T-helper 17 cell (primary cell): ENCODE measurements around the gene PPP1R3C. TPM values are rescaled to one million over a fixed set of nuclear protein-coding genes. Genes with fewer than 3 reads are reported as not detected.

Source experiments
- ATAC-seq: fragments of 150-1000 bp; cut with Tn5 transposase; 2 replicates; pipeline ENCODE4 v1.10.0; 2021; ENCODE audit warnings: mild to moderate bottlenecking, moderate library complexity
- DNase-seq, 3 donors: peaks; one replicate each; pipeline versions ENCODE4 v3.0.0 to v3.0.0-alpha.2; 2020 to 2021
- H3K9me3 ChIP-seq: one replicate; pipeline ENCODE4 v1.7.0; 2013; ENCODE audit warnings: low read length, mild to moderate bottlenecking; ENCODE audit not compliant: control insufficient read depth, poor library complexity, severe bottlenecking
- H3K27ac Mint-ChIP-seq: one replicate; pipeline ENCODE4 v1.8.0; 2022; ENCODE audit warnings: mild to moderate bottlenecking, moderate library complexity, mixed read lengths
- H3K27me3 Mint-ChIP-seq: one replicate; pipeline ENCODE4 v1.8.0; 2022; ENCODE audit warnings: mixed read lengths
- H3K36me3 Mint-ChIP-seq: one replicate; pipeline ENCODE4 v1.8.0; 2022; ENCODE audit warnings: low read depth, mixed read lengths
- H3K4me1 Mint-ChIP-seq: one replicate; pipeline ENCODE4 v1.8.0; 2022; ENCODE audit warnings: mild to moderate bottlenecking, mixed read lengths
- H3K4me3 Mint-ChIP-seq: one replicate; pipeline ENCODE4 v1.8.0; 2022; ENCODE audit warnings: mild to moderate bottlenecking, moderate library complexity, mixed read lengths
- total RNA-seq, 4 donors: library from RNA in 2 of 4; stranded (reverse) in 2 of 4; gene quantifications; one replicate each; pipeline ENCODE4 v1.2.3 and lab custom pipeline; 2022 to 2026

Gene PPP1R3C
- total RNA-seq, 2 donors from 2014 or later: 0.10 TPM; not detected in 1

- no peaks in the 10 kb centered on the region for H3K9me3 ChIP-seq
- no peak overlapping the region for H3K27ac Mint-ChIP-seq
- peaks cover 35% of the 10 kb centered on the region for H3K27me3 Mint-ChIP-seq
- no peaks in the 10 kb centered on the region for H3K36me3 Mint-ChIP-seq
- DNase-seq (no peak), ATAC-seq (no peak)
- no peaks in the 10 kb centered on the region for H3K4me1 Mint-ChIP-seq
- no peak overlapping the region for H3K4me3 Mint-ChIP-seq
Measured at GRCh38 chr10:91622601-91623000, 10.3 kb downstream of the PPP1R3C start.

GRCh38 chr10:91621483-91622113 lies 11.3 kb downstream of the PPP1R3C start:
- Mint-ChIP-seq H3K4me3 (no peak overlapping the region), H3K36me3 (no peaks in the 10 kb centered on the region), H3K27me3 (peaks cover 41% of the 10 kb centered on the region), H3K4me1 (no peaks in the 10 kb centered on the region), H3K27ac (no peak overlapping the region)
- no peak for ATAC-seq
- DNase-seq: no peak
- no peaks in the 10 kb centered on the region for H3K9me3 ChIP-seq

- Mint-ChIP-seq H3K4me3 (no peak overlapping the region), H3K36me3 (no peaks in the 10 kb centered on the region), H3K27me3 (peaks cover 39% of the 10 kb centered on the region), H3K27ac (no peak overlapping the region), H3K4me1 (no peaks in the 10 kb centered on the region)
- DNase-seq (no peak), ATAC-seq (no peak)
- H3K9me3 ChIP-seq: no peaks in the 10 kb centered on the region
Measured at GRCh38 chr10:91617072-91617609, 15.7 kb downstream of the PPP1R3C start.

GRCh38 chr10:91616137-91616536 lies 16.7 kb downstream of the PPP1R3C start:
- Mint-ChIP-seq H3K27ac (no peak overlapping the region), H3K27me3 (peaks cover 33% of the 10 kb centered on the region), H3K36me3 (no peaks in the 10 kb centered on the region), H3K4me3 (no peak overlapping the region), H3K4me1 (no peaks in the 10 kb centered on the region)
- H3K9me3 ChIP-seq: no peaks in the 10 kb centered on the region
- DNase-seq (no peak), ATAC-seq (no peak)

GRCh38 chr10:91614225-91614624 lies 18.6 kb downstream of the PPP1R3C start:
- Mint-ChIP-seq H3K36me3 (no peaks in the 10 kb centered on the region), H3K27ac (no peak overlapping the region), H3K4me1 (no peaks in the 10 kb centered on the region), H3K4me3 (no peak overlapping the region), H3K27me3 (peaks cover 18% of the 10 kb centered on the region)
- DNase-seq: no peak
- H3K9me3 ChIP-seq: no peaks in the 10 kb centered on the region
- no peak for ATAC-seq

DNA sequence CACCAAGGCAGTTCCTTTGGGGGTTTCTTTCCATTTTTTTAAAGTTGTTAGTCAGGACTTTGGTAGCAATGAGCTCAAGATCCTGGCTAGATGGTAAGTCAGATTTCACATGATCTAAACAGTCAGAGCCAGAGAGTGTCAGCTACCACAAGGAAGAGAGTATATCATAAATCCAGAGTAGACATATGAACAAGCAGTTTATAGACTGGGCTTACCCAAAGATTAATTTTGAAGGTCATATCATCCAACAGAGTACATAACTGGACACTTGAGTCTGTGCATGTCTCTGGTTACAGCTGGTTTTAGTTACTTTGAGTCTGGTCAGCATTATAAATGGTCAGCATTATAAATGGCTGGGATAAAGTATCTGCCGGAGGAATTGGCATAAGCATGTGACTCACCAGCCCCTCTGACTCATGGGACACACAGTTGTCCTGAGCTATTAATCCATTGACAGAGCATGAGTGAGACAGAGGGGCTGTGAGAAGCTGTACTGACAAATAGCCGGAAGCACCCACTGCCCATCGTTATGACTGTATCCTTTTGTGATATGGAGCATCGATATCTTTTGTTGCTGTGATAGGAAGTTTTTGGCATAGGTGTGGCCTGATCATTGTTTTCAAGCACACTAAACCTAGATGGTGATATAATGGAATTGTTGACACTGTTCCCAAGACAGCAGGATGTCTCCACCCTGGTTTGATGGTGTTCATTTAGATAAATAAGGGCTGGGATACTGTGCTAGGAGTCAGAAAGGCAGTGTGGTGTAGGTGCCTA lies 19.3 kb downstream of the PPP1R3C start:
- DNase-seq: no peak
- Mint-ChIP-seq H3K4me1 (no peaks in the 10 kb centered on the region), H3K4me3 (no peak overlapping the region), H3K27me3 (peaks cover 16% of the 10 kb centered on the region), H3K27ac (no peak overlapping the region), H3K36me3 (no peaks in the 10 kb centered on the region)
- ATAC-seq: no peak
- H3K9me3 ChIP-seq: no peaks in the 10 kb centered on the region

GRCh38 chr10:91610919-91611318 lies 22.0 kb downstream of the PPP1R3C start:
- Mint-ChIP-seq H3K36me3 (no peaks in the 10 kb centered on the region), H3K4me1 (no peaks in the 10 kb centered on the region), H3K27ac (no peak overlapping the region), H3K27me3 (peaks cover 5% of the 10 kb centered on the region), H3K4me3 (no peak overlapping the region)
- ATAC-seq: no peak
- DNase-seq: no peak
- no peaks in the 10 kb centered on the region for H3K9me3 ChIP-seq

DNA sequence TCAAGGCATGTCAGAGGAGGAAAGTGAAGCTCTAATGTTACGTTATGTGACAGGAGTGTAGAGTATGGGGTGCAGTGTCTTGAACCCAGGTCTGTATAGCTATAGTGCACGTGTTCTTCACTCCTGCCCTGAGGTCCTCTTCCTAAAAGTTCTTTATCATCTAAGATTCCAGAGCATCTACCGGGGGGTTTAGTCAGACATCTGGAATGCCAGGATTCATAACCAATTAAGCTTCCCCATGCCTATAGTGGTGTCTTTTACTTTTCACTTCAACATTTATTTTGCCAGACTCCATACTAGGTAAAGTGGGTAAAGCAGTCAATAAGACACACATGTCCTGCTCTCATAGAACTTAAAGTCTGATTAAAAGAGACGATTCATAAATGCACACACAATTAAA lies 22.4 kb downstream of the PPP1R3C start:
- no peak for ATAC-seq
- Mint-ChIP-seq H3K36me3 (no peaks in the 10 kb centered on the region), H3K27ac (no peak overlapping the region), H3K4me3 (no peak overlapping the region), H3K4me1 (no peaks in the 10 kb centered on the region), H3K27me3 (peaks cover 5% of the 10 kb centered on the region)
- no peak for DNase-seq
- H3K9me3 ChIP-seq: no peaks in the 10 kb centered on the region

GRCh38 chr10:91607646-91608403 lies 25.0 kb downstream of the PPP1R3C start:
- ATAC-seq: no peak
- no peak overlapping the region for H3K4me3 Mint-ChIP-seq
- no peak overlapping the region for H3K27ac Mint-ChIP-seq
- peaks cover 2% of the 10 kb centered on the region for H3K27me3 Mint-ChIP-seq
- H3K4me1 Mint-ChIP-seq: no peaks in the 10 kb centered on the region
- H3K9me3 ChIP-seq: no peaks in the 10 kb centered on the region
- no peak for DNase-seq
- no peaks in the 10 kb centered on the region for H3K36me3 Mint-ChIP-seq

DNA sequence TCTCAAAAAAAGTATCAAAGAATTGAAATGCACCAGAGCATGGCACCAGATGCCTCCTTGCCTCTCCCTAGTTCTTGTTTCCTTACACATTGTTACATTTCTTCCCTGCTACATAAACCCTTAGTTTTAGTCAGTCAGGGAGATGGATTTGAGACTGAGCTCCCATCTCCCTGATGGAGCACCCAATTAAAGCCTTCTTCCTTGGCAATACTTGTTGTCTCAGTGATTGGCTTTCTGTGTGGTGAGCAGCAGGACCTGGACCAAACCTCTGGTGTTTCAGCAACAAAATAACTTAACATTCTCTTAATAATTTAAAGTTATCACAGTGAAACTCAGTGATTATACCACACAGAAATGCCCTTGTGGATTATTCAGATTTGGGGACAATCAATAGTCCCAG lies 26.9 kb downstream of the PPP1R3C start:
- ATAC-seq (no peak), DNase-seq (no peak)
- no peak overlapping the region for H3K4me3 Mint-ChIP-seq
- no peaks in the 10 kb centered on the region for H3K4me1 Mint-ChIP-seq
- no peak overlapping the region for H3K27ac Mint-ChIP-seq
- H3K27me3 Mint-ChIP-seq: peaks cover 10% of the 10 kb centered on the region
- no peaks in the 10 kb centered on the region for H3K9me3 ChIP-seq
- H3K36me3 Mint-ChIP-seq: no peaks in the 10 kb centered on the region

DNA sequence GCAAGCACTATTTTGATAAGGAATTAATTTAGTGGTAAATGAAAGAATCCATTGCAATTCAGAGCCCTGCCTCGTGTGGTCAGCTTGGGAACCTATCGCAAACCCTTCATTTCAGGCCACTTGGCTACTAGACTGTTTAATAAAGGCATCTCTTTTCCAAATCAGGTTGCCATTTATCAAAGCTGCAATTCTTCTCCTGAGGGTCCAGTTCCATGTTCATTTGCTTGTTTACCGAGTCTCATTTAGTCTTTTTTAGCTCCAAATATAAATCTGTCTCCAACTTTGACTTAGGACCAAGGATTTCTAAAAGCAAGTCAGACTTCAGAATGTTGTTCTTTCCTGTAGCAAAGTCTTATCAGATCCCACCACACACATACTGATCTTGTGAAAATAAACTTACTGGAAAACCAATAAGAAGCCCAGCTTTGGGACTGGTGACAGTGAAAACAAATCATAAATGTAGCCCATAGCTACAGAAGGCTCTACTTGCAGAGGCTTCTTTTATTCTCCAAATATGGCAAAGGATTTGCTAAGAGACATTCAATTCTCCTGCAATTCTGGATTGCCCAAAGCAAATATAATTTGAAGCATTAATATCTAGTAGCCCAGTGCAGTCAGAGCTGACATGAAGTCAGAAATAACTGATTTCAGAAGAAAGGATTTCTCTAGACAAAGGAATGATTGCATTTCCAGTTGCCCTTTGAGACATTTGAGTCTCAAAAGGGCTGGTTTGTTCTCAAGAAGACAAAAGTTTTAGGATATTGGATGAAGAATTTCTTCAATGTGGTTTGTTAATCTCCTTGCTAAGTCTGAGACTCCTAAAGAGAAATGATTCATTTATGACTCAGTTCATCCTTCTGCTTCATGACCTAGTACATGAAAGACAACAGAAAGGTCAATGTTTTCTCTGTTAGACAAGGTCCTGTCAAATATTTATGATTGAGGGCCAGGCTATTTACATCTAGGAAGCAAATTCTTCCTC lies 28.0 kb downstream of the PPP1R3C start:
- Mint-ChIP-seq H3K27ac (no peak overlapping the region), H3K36me3 (no peaks in the 10 kb centered on the region), H3K27me3 (peaks cover 21% of the 10 kb centered on the region), H3K4me1 (no peaks in the 10 kb centered on the region), H3K4me3 (no peak overlapping the region)
- no peaks in the 10 kb centered on the region for H3K9me3 ChIP-seq
- DNase-seq: no peak
- no peak for ATAC-seq

- Mint-ChIP-seq H3K4me3 (no peak overlapping the region), H3K27ac (no peak overlapping the region), H3K27me3 (peaks cover 21% of the 10 kb centered on the region)
Measured at GRCh38 chr10:91603931-91604331, 28.9 kb downstream of the PPP1R3C start.

More at GRCh38 chr10:91603931-91604331, 28.9 kb downstream of the PPP1R3C start:
- ATAC-seq (no peak), DNase-seq (no peak)
- Mint-ChIP-seq H3K36me3 (no peaks in the 10 kb centered on the region), H3K4me1 (no peaks in the 10 kb centered on the region)
- H3K9me3 ChIP-seq: no peaks in the 10 kb centered on the region
